ENCODE results near the gene ABCC8. TPM values are rescaled to one million over a fixed set of nuclear protein-coding genes. Genes with fewer than 3 reads are reported as not detected.

ABCC8 gene
- total and polyA plus RNA-seq, 2 of the 8 experiments (the other 6 are each of a cell fraction or from before 2014, with no cell fraction given) = 3.7 to 4.9 TPM

DNA sequence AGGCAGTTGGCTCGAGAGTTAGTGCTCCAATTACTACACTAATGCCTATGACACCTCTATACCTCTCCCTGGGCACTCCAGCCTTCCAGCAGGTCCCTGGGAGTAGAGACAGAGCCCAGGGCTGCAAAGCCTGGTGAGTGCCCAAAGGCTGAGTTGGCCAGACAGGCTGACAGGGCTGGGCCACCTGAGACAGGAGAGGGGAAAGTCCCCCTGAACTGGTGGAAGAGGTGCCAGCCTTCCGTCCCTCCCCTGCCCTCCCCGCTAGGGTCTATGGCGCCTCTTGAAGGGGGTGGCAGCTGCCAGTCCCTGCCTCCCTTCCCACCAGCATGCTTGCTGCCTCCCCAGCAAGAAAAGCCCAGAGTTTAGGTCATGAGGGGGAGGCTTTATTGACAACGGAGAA, 91.2 kb downstream of the ABCC8 start:
- Histone ChIP-seq H3K9ac (replicated peaks in 1 of 4; ENCODE audit: extremely low read depth in 1 of 4, low read depth in 3 of 4, low read length in 3 of 4) (no peak overlapping the region), H4K91ac (replicated peaks; ENCODE audit: insufficient read length, low read length) (no peak overlapping the region)
- no peak for FAIRE-seq
- TF ChIP-seq POLR2AphosphoS5 (IDR thresholded peaks at IDR 0.05; ENCODE audit: low read depth, low read length) = no peak
- TF ChIP-seq HDAC2 (IDR thresholded peaks at IDR 0.05; ENCODE audit: borderline replicate concordance in 1 of 2, low read depth in 2 of 2, low read length in 2 of 2) = no peak
- TF ChIP-seq SAP30 (IDR thresholded peaks at IDR 0.05; ENCODE audit: insufficient read depth, insufficient replicate concordance, low read length) = no peak
- TF ChIP-seq YY1 (IDR thresholded peaks at IDR 0.05; ENCODE audit: low read depth, low read length) = no peak
- TF ChIP-seq RAD21 (IDR thresholded peaks at IDR 0.05 in 1 of 2, conservative IDR thresholded peaks at IDR 0.05 in 1 of 2; ENCODE audit: low read depth in 2 of 2, low read length in 2 of 2) = no peak
- no peak for TF ChIP-seq TEAD4 (IDR thresholded peaks at IDR 0.05; ENCODE audit: low read depth, low read length)
- TF ChIP-seq SIN3A (conservative IDR thresholded peaks at IDR 0.05 in 1 of 2, IDR thresholded peaks at IDR 0.05 in 1 of 2; ENCODE audit: low read depth in 1 of 2, low read length in 2 of 2) = no peak
- TF ChIP-seq RBBP5 (IDR thresholded peaks at IDR 0.05; ENCODE audit: borderline replicate concordance, low read depth, low read length) = no peak
- no peak for TF ChIP-seq EZH2 (IDR thresholded peaks at IDR 0.05; ENCODE audit: low read depth, low read length, severe bottlenecking)
- no peak for TF ChIP-seq PHF8 (conservative IDR thresholded peaks at IDR 0.05; ENCODE audit: low read depth, low read length)
- TF ChIP-seq FOSL1 (IDR thresholded peaks at IDR 0.05; ENCODE audit: insufficient read depth, low read depth, low read length) = no peak
- TF ChIP-seq SUZ12 (IDR thresholded peaks at IDR 0.05; ENCODE audit: low read length) = no peak
- no peak for TF ChIP-seq MAFK (IDR thresholded peaks at IDR 0.05; ENCODE audit: low read depth, low read length)

More for the DNA sequence above, 91.2 kb downstream of the ABCC8 start:
- H4K20me1 ChIP-seq (replicated peaks in 1 of 2; ENCODE audit: control insufficient read depth in 1 of 2, insufficient read depth in 2 of 2, low read length in 2 of 2) = peaks cover 0 to 3% of the 10 kb centered on the region in 2 experiments
- H3K14ac ChIP-seq (ENCODE audit: insufficient read length) = no peak overlapping the region
- no peak overlapping the region for H4K5ac ChIP-seq (ENCODE audit: insufficient read length, low read depth, low read length)
- no peaks in the 10 kb centered on the region for H3K9me3 ChIP-seq (ENCODE audit: insufficient read depth in 2 of 2, low read depth in 1 of 2, low read length in 1 of 2)
- H3K79me1 ChIP-seq (ENCODE audit: low read depth, low read length) = no peaks in the 10 kb centered on the region; the same call in 1 of the 2 replicates
- ChIA-PET CTCF (ENCODE audit: partially characterized antibody) (interaction anchor here (0.9 to 38.8 kb wide), 19 partner anchors 10 to 346 kb away, joined by 3 to 1414 read pairs (median 12); partner anchors contain the start of genes ABCC8, OTOG and USH1C), POLR2A (ENCODE audit: partially characterized antibody) (interaction anchor here (1.2 kb wide), 1 partner anchor 21 kb away, joined by 3 read pairs; no protein-coding TSS in a partner anchor)
- H2BK12ac ChIP-seq (ENCODE audit: low read depth, low read length) = no peak overlapping the region
- H3K4me2 ChIP-seq (ENCODE audit: insufficient read depth in 1 of 2, low read depth in 2 of 2, low read length in 2 of 2) = no peak overlapping the region
- no peak overlapping the region for H3K23ac ChIP-seq (ENCODE audit: insufficient read length)
- H3K4me1 ChIP-seq (replicated peaks in 1 of 4; ENCODE audit: control insufficient read depth in 3 of 4, insufficient read depth in 4 of 4, low read length in 3 of 4) = peaks cover 0 to 12% (median 2%) of the 10 kb centered on the region in 4 experiments; a peak in 3 of 7 replicates
- H2BK120ac ChIP-seq (replicated peaks; ENCODE audit: low read depth, low read length) = no peak overlapping the region
- H3K4ac ChIP-seq (replicated peaks; ENCODE audit: insufficient read length, low read depth, low read length) = no peak overlapping the region
- WGBS, 2 experiments (ENCODE audit: extremely low coverage in 1 of 2, insufficient coverage in 1 of 2, insufficient read length in 1 of 2, insufficient replicate concordance in 2 of 2, low coverage in 1 of 2, low lambda C conversion rate in 2 of 2, missing lambda C conversion rate in 1 of 2) = 88% methylated on average over 5 of the region's 5 CpGs; no CpG with 5 or more reads in 1 of the 2 experiments
- peaks cover 0 to 2% (median 0%) of the 10 kb centered on the region in 4 experiments; a peak in 3 of 7 replicates for H3K27me3 ChIP-seq (replicated peaks in 1 of 4; ENCODE audit: control insufficient read depth in 3 of 4, extremely low read depth in 1 of 4, insufficient read depth in 3 of 4, low read length in 3 of 4)
- H3K56ac ChIP-seq (replicated peaks; ENCODE audit: insufficient read length, low read depth, low read length) = no peak overlapping the region
- H2BK15ac ChIP-seq (ENCODE audit: low read length) = no peak overlapping the region
- H4K8ac ChIP-seq (ENCODE audit: extremely low read depth, insufficient read depth, low read length) = no peak overlapping the region
- H3K18ac ChIP-seq (ENCODE audit: extremely low read depth, low read length) = no peak overlapping the region
- no peak for DNase-seq (ENCODE audit: low read depth in 1 of 2, low spot score in 2 of 2)
- no peak overlapping the region for H3K4me3 ChIP-seq (ENCODE audit: extremely low read depth in 1 of 4, insufficient read depth in 2 of 4, low read depth in 3 of 4, low read length in 4 of 4)
- H3K23me2 ChIP-seq (ENCODE audit: low read depth, low read length) = no peaks in the 10 kb centered on the region
- no peak overlapping the region for H3K27ac ChIP-seq (ENCODE audit: low read depth, low read length)
- H2AFZ ChIP-seq (ENCODE audit: low read length) = no peak overlapping the region
- no peak overlapping the region for H2BK20ac ChIP-seq (ENCODE audit: low read length)
- no peaks in the 10 kb centered on the region for H3K79me2 ChIP-seq (ENCODE audit: control insufficient read depth in 1 of 2, insufficient read depth in 2 of 2, low read length in 2 of 2)
- H3K36me3 ChIP-seq (ENCODE audit: control insufficient read depth in 2 of 4, insufficient read depth in 4 of 4, low read length in 3 of 4) = no peaks in the 10 kb centered on the region
- no peak overlapping the region for H2BK5ac ChIP-seq (ENCODE audit: low read depth, low read length)
- no peak overlapping the region for H2AK5ac ChIP-seq (ENCODE audit: low read depth, low read length)
